Endodermal cell (in vitro differentiated cells): Measurements from ENCODE around the gene MYH7B. TPM values are rescaled to one million over a fixed set of nuclear protein-coding genes. Genes with fewer than 3 reads are reported as not detected.

ENCODE experiments used
- DNase-seq: peaks from one replicate; pipeline ENCODE4 v3.0.0-alpha.2; 2017
- H3K27ac ChIP-seq: 2 replicates; pipeline ENCODE4 v1.5.1; 2013; ENCODE audit warnings: mild to moderate bottlenecking, low read depth, low read length, moderate library complexity
- H3K27me3 ChIP-seq: 2 replicates; pipeline ENCODE4 v1.6.1; 2013; ENCODE audit warnings: mild to moderate bottlenecking, low read length, moderate library complexity; ENCODE audit not compliant: insufficient read depth, control insufficient read depth, poor library complexity, severe bottlenecking
- H3K36me3 ChIP-seq: 2 replicates; pipeline ENCODE4 v1.7.0; 2013; ENCODE audit warnings: mild to moderate bottlenecking, low read length, moderate library complexity; ENCODE audit not compliant: control insufficient read depth, insufficient read depth
- H3K4me1 ChIP-seq: one replicate; pipeline ENCODE4 v1.7.0; 2013; ENCODE audit warnings: low read length; ENCODE audit not compliant: control insufficient read depth, insufficient read depth
- H3K4me3 ChIP-seq: 2 replicates; pipeline ENCODE4 v1.5.1; 2013; ENCODE audit warnings: mild to moderate bottlenecking, low read length, moderate library complexity
- H3K9ac ChIP-seq: 2 replicates; pipeline ENCODE4 v1.6.1; 2013; ENCODE audit warnings: mild to moderate bottlenecking, low read length, moderate library complexity; ENCODE audit not compliant: poor library complexity, severe bottlenecking; ENCODE audit errors: extremely low read depth
- H3K9me3 ChIP-seq: 2 replicates; pipeline ENCODE4 v1.6.1; 2013; ENCODE audit warnings: mild to moderate bottlenecking, low read length, moderate library complexity; ENCODE audit not compliant: control insufficient read depth
- H3K27ac Mint-ChIP-seq: 2 replicates; pipeline ENCODE4 v1.8.0; 2020; ENCODE audit warnings: mixed read lengths
- H3K27me3 Mint-ChIP-seq: 2 replicates; pipeline ENCODE4 v1.8.0; 2021; ENCODE audit warnings: mild to moderate bottlenecking, mixed read lengths; ENCODE audit not compliant: insufficient read depth
- H3K36me3 Mint-ChIP-seq: 2 replicates; pipeline ENCODE4 v1.8.0; 2020; ENCODE audit warnings: low read depth, mixed read lengths
- H3K4me1 Mint-ChIP-seq: 2 replicates; pipeline ENCODE4 v1.8.0; 2020; ENCODE audit warnings: mixed read lengths
- H3K4me3 Mint-ChIP-seq: 2 replicates; pipeline ENCODE4 v1.8.0; 2020; ENCODE audit warnings: mild to moderate bottlenecking, moderate library complexity, mixed read lengths
- H3K9me3 Mint-ChIP-seq: 2 replicates; pipeline ENCODE4 v1.8.0; 2020; ENCODE audit warnings: mild to moderate bottlenecking, mixed read lengths
- WGBS, 2 experiments: methylation state at CpG; one replicate each; pipeline versions ENCODE4 v1.1.5 to v1.1.7; 2013; ENCODE audit warnings: missing lambda C conversion rate in 2 of 2, mixed read lengths in 1 of 2; ENCODE audit not compliant: insufficient coverage in 1 of 2, insufficient read length in 1 of 2; 5-methylcytosine and 5-hydroxymethylcytosine counted together
- total RNA-seq, 2 donors: library from RNA; stranded (reverse); fragmentation: NEBNext Ultra II Directional in 1 of 2; extraction: Animal tissue kit (Norgen Biotek cat#: 25700) in 1 of 2; gene quantifications; 2 replicates in 1 of 2; 3 replicates in 1 of 2; pipeline ENCODE4 v1.2.1, GENCODE V29; 2021
- TF ChIP-seq, protein P1 (sequence below): fragments of 200-600 bp; sonication (generic); conservative IDR thresholded peaks from 2 replicates; pipeline ENCODE4 v1.5.0; 2021; ENCODE audit warnings: antibody characterized with exemption, mild to moderate bottlenecking

The MYH7B gene
- total RNA-seq, 2 donors from 2014 or later, result 0.37 to 0.49 TPM

DNA sequence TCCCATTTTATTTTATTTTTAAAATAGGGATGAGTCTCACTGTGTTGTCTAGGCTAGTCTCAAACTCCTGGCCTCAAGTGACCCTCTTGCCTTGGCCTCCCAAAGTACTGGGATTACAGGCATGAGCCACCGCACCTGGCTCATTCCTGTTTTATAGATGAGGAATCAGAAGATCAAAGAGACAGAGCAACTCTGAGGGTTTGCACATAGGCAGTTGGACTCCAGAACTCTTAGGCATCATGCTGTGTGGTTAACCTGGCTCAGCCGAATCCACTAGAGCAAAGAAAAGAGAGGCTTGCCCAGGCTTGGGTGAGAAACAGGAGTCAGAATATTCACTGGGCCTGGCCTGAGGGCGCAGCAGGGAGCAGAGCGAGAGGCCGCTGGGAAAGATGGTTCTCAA lies 9.4 kb downstream of the MYH7B start:
- peak overlapping the region; percentile 44 for H3K27ac Mint-ChIP-seq
- no peak overlapping the region for H3K4me3 Mint-ChIP-seq
- peaks cover 5% of the 10 kb centered on the region for H3K4me1 Mint-ChIP-seq
- no peaks in the 10 kb centered on the region for H3K27me3 ChIP-seq
- TF ChIP-seq, protein P1, sequence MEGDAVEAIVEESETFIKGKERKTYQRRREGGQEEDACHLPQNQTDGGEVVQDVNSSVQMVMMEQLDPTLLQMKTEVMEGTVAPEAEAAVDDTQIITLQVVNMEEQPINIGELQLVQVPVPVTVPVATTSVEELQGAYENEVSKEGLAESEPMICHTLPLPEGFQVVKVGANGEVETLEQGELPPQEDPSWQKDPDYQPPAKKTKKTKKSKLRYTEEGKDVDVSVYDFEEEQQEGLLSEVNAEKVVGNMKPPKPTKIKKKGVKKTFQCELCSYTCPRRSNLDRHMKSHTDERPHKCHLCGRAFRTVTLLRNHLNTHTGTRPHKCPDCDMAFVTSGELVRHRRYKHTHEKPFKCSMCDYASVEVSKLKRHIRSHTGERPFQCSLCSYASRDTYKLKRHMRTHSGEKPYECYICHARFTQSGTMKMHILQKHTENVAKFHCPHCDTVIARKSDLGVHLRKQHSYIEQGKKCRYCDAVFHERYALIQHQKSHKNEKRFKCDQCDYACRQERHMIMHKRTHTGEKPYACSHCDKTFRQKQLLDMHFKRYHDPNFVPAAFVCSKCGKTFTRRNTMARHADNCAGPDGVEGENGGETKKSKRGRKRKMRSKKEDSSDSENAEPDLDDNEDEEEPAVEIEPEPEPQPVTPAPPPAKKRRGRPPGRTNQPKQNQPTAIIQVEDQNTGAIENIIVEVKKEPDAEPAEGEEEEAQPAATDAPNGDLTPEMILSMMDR, result no peak
- WGBS, 2 experiments, result 89% methylated on average over 5 of the region's 5 CpGs
- H3K9me3 ChIP-seq, result no peaks in the 10 kb centered on the region
- H3K36me3 ChIP-seq, result no peaks in the 10 kb centered on the region
- no peak for DNase-seq
- H3K9me3 Mint-ChIP-seq, result no peaks in the 10 kb centered on the region
- H3K4me1 ChIP-seq, result no peaks in the 10 kb centered on the region
- no peaks in the 10 kb centered on the region for H3K36me3 Mint-ChIP-seq
- H3K4me3 ChIP-seq, result no peak overlapping the region
- no peak overlapping the region for H3K9ac ChIP-seq
- H3K27ac ChIP-seq, result no peak overlapping the region
- H3K27me3 Mint-ChIP-seq, result no peaks in the 10 kb centered on the region

DNA sequence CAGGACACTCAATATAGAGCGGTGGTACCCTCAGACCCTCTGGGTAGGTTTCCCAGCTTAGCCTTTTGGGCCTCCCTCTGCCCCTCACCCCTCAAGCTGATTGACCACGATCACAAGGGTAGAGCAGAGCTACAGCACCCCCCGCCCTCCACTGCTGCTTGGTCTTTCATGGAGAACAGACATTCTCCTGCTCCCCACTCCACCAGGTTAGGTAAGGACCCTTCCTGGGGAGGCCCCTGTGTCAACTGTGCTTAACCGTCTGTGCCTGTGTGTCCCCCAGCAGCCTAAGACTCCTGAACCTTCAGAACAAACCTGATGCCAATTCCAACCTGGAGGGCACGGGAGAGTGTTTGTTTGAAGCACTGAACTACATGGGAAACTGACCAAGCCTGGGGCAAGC lies 11.8 kb downstream of the MYH7B start:
- no peaks in the 10 kb centered on the region for H3K9me3 Mint-ChIP-seq
- no peak overlapping the region for H3K4me3 Mint-ChIP-seq
- DNase-seq, result no peak
- WGBS, 2 experiments, result 91 to 95% methylated on average over 4 to 5 of the region's 5 CpGs
- Histone ChIP-seq H3K4me1 (peaks cover 4% of the 10 kb centered on the region), H3K4me3 (no peak overlapping the region), H3K9ac (no peak overlapping the region), H3K9me3 (no peaks in the 10 kb centered on the region), H3K27ac (no peak overlapping the region), H3K36me3 (no peaks in the 10 kb centered on the region), H3K27me3 (no peaks in the 10 kb centered on the region)
- H3K4me1 Mint-ChIP-seq, result peaks cover 6% of the 10 kb centered on the region
- no peaks in the 10 kb centered on the region for H3K36me3 Mint-ChIP-seq
- H3K27ac Mint-ChIP-seq, result no peak overlapping the region
- TF ChIP-seq, protein P1, result no peak
- H3K27me3 Mint-ChIP-seq, result peaks cover 6% of the 10 kb centered on the region

DNA sequence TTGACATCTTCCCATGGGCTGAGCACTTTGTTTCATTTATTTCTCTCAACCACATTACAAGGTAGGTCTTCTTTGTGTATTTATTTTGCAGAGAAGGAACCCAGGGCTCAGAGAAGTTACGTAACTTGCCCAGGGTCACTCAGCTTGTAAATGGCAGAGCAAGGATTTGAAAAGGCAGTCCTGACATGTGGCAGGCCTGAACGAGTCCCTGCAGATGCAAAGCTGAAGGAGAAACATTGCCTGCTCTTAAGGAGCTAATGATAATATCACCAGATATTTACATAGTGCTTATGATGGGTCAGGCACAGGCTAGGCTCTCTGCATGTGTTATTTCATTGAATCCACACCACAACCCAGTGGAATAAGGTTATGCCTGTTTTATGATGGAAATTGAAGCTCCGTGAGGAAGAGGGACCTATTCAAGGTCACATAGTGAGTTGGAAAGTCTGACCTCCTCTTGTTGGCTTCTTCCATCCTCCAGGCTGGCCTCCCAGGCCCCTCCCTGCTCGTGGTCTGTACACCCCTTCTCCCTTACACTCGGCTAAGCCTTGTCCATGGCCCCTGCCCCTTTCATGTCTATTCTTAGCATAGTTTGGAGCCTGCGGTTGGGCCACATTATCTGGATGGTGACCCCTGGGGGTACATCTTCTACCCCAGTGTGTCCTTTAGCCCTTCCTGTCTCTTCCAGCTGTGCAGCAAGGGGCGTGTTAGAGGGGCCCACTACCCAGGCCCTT lies 12.5 kb downstream of the MYH7B start:
- no peak overlapping the region for H3K27ac ChIP-seq
- Mint-ChIP-seq H3K27ac (no peak overlapping the region), H3K4me1 (peaks cover 9% of the 10 kb centered on the region), H3K27me3 (peaks cover 13% of the 10 kb centered on the region), H3K9me3 (no peaks in the 10 kb centered on the region), H3K4me3 (no peak overlapping the region), H3K36me3 (no peaks in the 10 kb centered on the region)
- no peak overlapping the region for H3K9ac ChIP-seq
- H3K4me1 ChIP-seq, result peaks cover 4% of the 10 kb centered on the region
- H3K9me3 ChIP-seq, result no peaks in the 10 kb centered on the region
- 90 to 93% methylated on average over 7 of the region's 7 CpGs for WGBS, 2 experiments
- TF ChIP-seq, protein P1, result no peak
- no peaks in the 10 kb centered on the region for H3K27me3 ChIP-seq
- H3K36me3 ChIP-seq, result no peaks in the 10 kb centered on the region
- no peak overlapping the region for H3K4me3 ChIP-seq
- DNase-seq, result no peak
